Liver (tissue), 9 donors: ENCODE results near the gene BCL2L14. TPM values are rescaled to one million over a fixed set of nuclear protein-coding genes. Genes with fewer than 3 reads are reported as not detected.

Experiments used
- DNase-seq: peaks from one replicate; pipeline ENCODE4 v3.0.0-alpha.2; 2017; ENCODE audit warnings: low spot score
- H3K27ac ChIP-seq, 2 donors: one replicate each; pipeline ENCODE4 v1.7.0; 2013; ENCODE audit warnings: inconsistent platforms in 2 of 2, low read length in 2 of 2, control low read depth in 1 of 2, low read depth in 1 of 2, mild to moderate bottlenecking in 1 of 2
- H3K27me3 ChIP-seq, 4 donors: one replicate each; pipeline versions ENCODE4 v1.6.1 to v1.7.0; 2013; ENCODE audit warnings: low read length in 3 of 4, inconsistent platforms in 1 of 4, mild to moderate bottlenecking in 1 of 4, moderate library complexity in 1 of 4; ENCODE audit not compliant: control insufficient read depth in 4 of 4, insufficient read depth in 4 of 4
- H3K36me3 ChIP-seq, 4 donors: one replicate each; pipeline versions ENCODE4 v1.6.1 to v1.7.0; 2013; ENCODE audit warnings: low read length in 3 of 4, mild to moderate bottlenecking in 3 of 4, low read depth in 1 of 4, moderate library complexity in 1 of 4; ENCODE audit not compliant: control insufficient read depth in 4 of 4, insufficient read depth in 3 of 4
- H3K4me1 ChIP-seq, 4 donors: one replicate each; pipeline versions ENCODE4 v1.6.1 to v1.7.0; 2013; ENCODE audit warnings: low read length in 3 of 4, mild to moderate bottlenecking in 3 of 4, moderate library complexity in 1 of 4; ENCODE audit not compliant: control insufficient read depth in 4 of 4, insufficient read depth in 4 of 4
- H3K4me3 ChIP-seq, 3 donors: one replicate each; pipeline versions ENCODE4 v1.6.1 to v1.7.0; 2013; ENCODE audit warnings: low read length in 3 of 3, control low read depth in 1 of 3, low read depth in 1 of 3, mild to moderate bottlenecking in 1 of 3
- H3K9ac ChIP-seq, 2 donors: one replicate each; pipeline ENCODE4 v1.7.0; 2013; ENCODE audit warnings: low read length in 2 of 2, mild to moderate bottlenecking in 2 of 2, moderate library complexity in 2 of 2, control low read depth in 1 of 2, low read depth in 1 of 2
- H3K9me3 ChIP-seq, 4 donors: one replicate each; pipeline versions ENCODE4 v1.6.1 to v1.7.0; 2013; ENCODE audit warnings: low read length in 3 of 4; ENCODE audit not compliant: control insufficient read depth in 4 of 4
- EGR1 ChIP-seq, 2 donors: IDR thresholded peaks; 2 replicates each; pipeline ENCODE4 v1.6.1; 2016 to 2018; ENCODE audit warnings: antibody characterized with exemption in 2 of 2, low read depth in 2 of 2
- FOXA1 ChIP-seq: IDR thresholded peaks from 2 replicates; pipeline ENCODE4 v1.6.1; 2016; ENCODE audit warnings: antibody characterized with exemption
- FOXA2 ChIP-seq: IDR thresholded peaks from 2 replicates; pipeline ENCODE4 v1.6.1; 2016; ENCODE audit warnings: antibody characterized with exemption
- GABPA ChIP-seq, 2 donors: IDR thresholded peaks in 1 of 2; conservative IDR thresholded peaks in 1 of 2; 2 replicates each; pipeline ENCODE4 v1.6.1; 2016; ENCODE audit warnings: antibody characterized with exemption in 2 of 2, mild to moderate bottlenecking in 1 of 2, moderate library complexity in 1 of 2
- NR2F2 ChIP-seq: IDR thresholded peaks from 2 replicates; pipeline ENCODE4 v1.6.1; 2016; ENCODE audit warnings: antibody characterized with exemption
- RAD21 ChIP-seq, 2 donors: IDR thresholded peaks; 2 replicates each; pipeline ENCODE4 v1.6.1; 2016; ENCODE audit warnings: antibody characterized with exemption in 2 of 2, mild to moderate bottlenecking in 2 of 2
- REST ChIP-seq: IDR thresholded peaks from 2 replicates; pipeline ENCODE4 v1.6.1; 2016; ENCODE audit warnings: antibody characterized with exemption, mild to moderate bottlenecking
- RXRA ChIP-seq, 2 donors: IDR thresholded peaks; 2 replicates each; pipeline ENCODE4 v1.6.1; 2017 to 2018; ENCODE audit warnings: antibody characterized with exemption in 2 of 2, mild to moderate bottlenecking in 1 of 2
- SP1 ChIP-seq: IDR thresholded peaks from 2 replicates; pipeline ENCODE4 v1.6.1; 2018; ENCODE audit warnings: antibody characterized with exemption, mild to moderate bottlenecking
- YY1 ChIP-seq: IDR thresholded peaks from 2 replicates; pipeline ENCODE4 v1.6.1; 2016; ENCODE audit warnings: antibody characterized with exemption, mild to moderate bottlenecking
- ZBTB33 ChIP-seq: IDR thresholded peaks from 2 replicates; pipeline ENCODE4 v1.6.1; 2016; ENCODE audit warnings: antibody characterized with exemption
- WGBS: extraction: QIAGEN DNeasy Blood & Tissue Kit; methylation state at CpG from one replicate; pipeline ENCODE4 v1.1.7; 2013; 5-methylcytosine and 5-hydroxymethylcytosine counted together
- polyA plus RNA-seq, 2 donors: library from polyadenylated mRNA; stranded (reverse) in 1 of 2; unstranded in 1 of 2; fragments of 200-250 nt in 1 of 2; fragments of >200 nt in 1 of 2; fragmentation: Nextera tagmentation in 1 of 2; extraction: Ambion mirVana in 1 of 2; gene quantifications; one replicate each; pipeline versions ENCODE4 v1.2.1 to v1.2.3, GENCODE V29; 2013 to 2015
- total RNA-seq, 2 donors: library from RNA; depleted of rRNA; stranded (reverse); fragments of >200 nt; gene quantifications; one replicate each; pipeline ENCODE4 v1.2.3, GENCODE V29; 2014
- donor health status: healthy.
- donor health status: healthy.
- donor health status: healthy.
- donor health status: healthy.
- donor health status: healthy.

BCL2L14 gene
- total RNA-seq (1 to 10 TPM in 1 of 2 donors, under 1 TPM in 1; 0.17 to 2.5 TPM), polyA plus RNA-seq (under 1 TPM; 0.15 to 0.21 TPM)

GRCh38 chr12:12070674-12071656, at the start of gene BCL2L14:
BCL2L14 (plus strand) TSS chr12:12070939; CDS start chr12:12079306, 8,367 bp downstream.
- no peak for DNase-seq
- no peak for TF ChIP-seq FOXA2
- TF ChIP-seq YY1 = no peak
- no peak for TF ChIP-seq REST
- TF ChIP-seq EGR1 (IDR thresholded peaks at IDR 0.05; ENCODE audit: low read depth in 2 of 2) = no peak
- peak in 1 of 2 donors; percentile 20 for TF ChIP-seq RAD21 (IDR thresholded peaks at IDR 0.05)
- H3K9me3 ChIP-seq = no peaks in the 10 kb centered on the region
- H3K27me3 ChIP-seq = no peaks in the 10 kb centered on the region
- peak within 1 kb of the TSS; percentile 43 to 66 (median 49) for H3K4me3 ChIP-seq
- H3K4me1 ChIP-seq = peaks cover 0 to 19% (median 8%) of the 10 kb centered on the region in 4 donors
- H3K27ac ChIP-seq = no peak within 1 kb of the TSS
- peak within 1 kb of the TSS in 1 of 2 donors; percentile 29 for H3K9ac ChIP-seq
- H3K36me3 ChIP-seq = no peaks in the 10 kb centered on the region
- 21% methylated on average over 12 of the region's 12 CpGs for WGBS

GRCh38 chr12:12022306-12022936, 48.3 kb upstream of the BCL2L14 start:
- H3K27ac ChIP-seq = no peak overlapping the region
- no peak overlapping the region for H3K9ac ChIP-seq
- TF ChIP-seq ZBTB33 (no peak), SP1 (no peak), FOXA1 (no peak), NR2F2 (no peak), FOXA2 (no peak), GABPA (IDR thresholded peaks at IDR 0.05 in 1 of 2, conservative IDR thresholded peaks at IDR 0.05 in 1 of 2) (no peak), EGR1 (IDR thresholded peaks at IDR 0.05; ENCODE audit: low read depth in 2 of 2) (no peak), REST (no peak), RXRA (IDR thresholded peaks at IDR 0.05) (no peak)
- no peaks in the 10 kb centered on the region for H3K9me3 ChIP-seq
- 87% methylated on average over 8 of the region's 8 CpGs for WGBS
- H3K4me1 ChIP-seq = no peaks in the 10 kb centered on the region
- no peak overlapping the region for H3K4me3 ChIP-seq
- DNase-seq = no peak
- no peaks in the 10 kb centered on the region for H3K36me3 ChIP-seq
- H3K27me3 ChIP-seq = no peaks in the 10 kb centered on the region
